Hepatic stellate cell (primary cell): ENCODE results near the gene CCDC12.
"Not testable (repeated sequence)": the region's sequence is repeated elsewhere in the genome, so short reads cannot be mapped to it uniquely, and the experiment has no call there.

ENCODE experiments used
- DNase-seq: peaks from one replicate; pipeline ENCODE4 v3.0.0; 2011; ENCODE audit warnings: low spot score

CCDC12 gene

GRCh38 chr3:46922426-46922825 is 54.1 kb downstream of the CCDC12 start:
- no peak for DNase-seq

- DNase-seq = no peak
These were observed 54.7 kb downstream of the CCDC12 start for GRCh38 chr3:46921871-46922271.

GRCh38 chr3:46921041-46921440 is 55.5 kb downstream of the CCDC12 start:
- no peak for DNase-seq

GRCh38 chr3:46918634-46919033 is 57.9 kb downstream of the CCDC12 start:
- DNase-seq = no peak

GRCh38 chr3:46918202-46918601 is 58.3 kb downstream of the CCDC12 start:
- DNase-seq = no peak

- no peak for DNase-seq
These were observed 59.3 kb downstream of the CCDC12 start for GRCh38 chr3:46917257-46917656.

GRCh38 chr3:46916799-46917198 is 59.7 kb downstream of the CCDC12 start:
- DNase-seq = no peak

GRCh38 chr3:46916278-46916677 is 60.3 kb downstream of the CCDC12 start:
- no peak for DNase-seq

- no peak for DNase-seq
These were observed 61.2 kb downstream of the CCDC12 start for GRCh38 chr3:46915297-46915822.

- DNase-seq = no peak
These were observed 61.7 kb downstream of the CCDC12 start for GRCh38 chr3:46914849-46915248.

- peak; percentile 45 for DNase-seq
These were observed 62.9 kb downstream of the CCDC12 start for GRCh38 chr3:46913644-46914043.

GRCh38 chr3:46912986-46913385 is 63.6 kb downstream of the CCDC12 start:
- no peak for DNase-seq

GRCh38 chr3:46910914-46911313 is 65.6 kb downstream of the CCDC12 start:
- not testable (repeated sequence) for DNase-seq

GRCh38 chr3:46910166-46910760 is 66.3 kb downstream of the CCDC12 start:
- DNase-seq = no peak

GRCh38 chr3:46909535-46910161 is 66.9 kb downstream of the CCDC12 start:
- DNase-seq = peak; percentile 97

- no peak for DNase-seq
These were observed 67.5 kb downstream of the CCDC12 start for GRCh38 chr3:46908986-46909534.

GRCh38 chr3:46908294-46908985 is 68.1 kb downstream of the CCDC12 start:
- DNase-seq = no peak

- no peak for DNase-seq
These were observed 68.6 kb downstream of the CCDC12 start for GRCh38 chr3:46907960-46908293.

- no peak for DNase-seq
These were observed 69.3 kb downstream of the CCDC12 start for GRCh38 chr3:46907271-46907670.

- no peak for DNase-seq
These were observed 70.0 kb downstream of the CCDC12 start for GRCh38 chr3:46906471-46907058.

- no peak for DNase-seq
These were observed 70.7 kb downstream of the CCDC12 start for GRCh38 chr3:46905661-46906451.

- DNase-seq = no peak
These were observed 71.4 kb downstream of the CCDC12 start for GRCh38 chr3:46905213-46905560.
